Esophagus muscularis mucosa (tissue), 4 donors: ENCODE measurements around the gene FAM53A. TPM values are rescaled to one million over a fixed set of nuclear protein-coding genes. Genes with fewer than 3 reads are reported as not detected.

Experiments
- DNase-seq: peaks from one replicate; pipeline ENCODE4 v3.0.0-alpha.2; 2017; ENCODE audit errors: extremely low spot score
- H3K27ac ChIP-seq, 4 donors: fragments of 200-600 bp; sonication (generic); replicated peaks in 1 of 4; 1 replicate in 3 of 4; 2 replicates in 1 of 4; pipeline ENCODE4 v1.5.1; 2016 to 2019; ENCODE audit warnings: mild to moderate bottlenecking in 1 of 4
- H3K27me3 ChIP-seq, 4 donors: fragments of 200-600 bp; sonication (generic); one replicate each; pipeline versions ENCODE4 v1.5.1 to v1.6.0; 2016 to 2019
- H3K36me3 ChIP-seq, 4 donors: fragments of 200-600 bp; sonication (generic); one replicate each; pipeline ENCODE4 v1.5.1; 2016 to 2019
- H3K4me1 ChIP-seq, 4 donors: fragments of 200-600 bp; sonication (generic); one replicate each; pipeline ENCODE4 v1.5.1; 2016 to 2019
- H3K4me3 ChIP-seq, 4 donors: fragments of 200-600 bp; sonication (generic); 1 replicate in 2 of 4; 2 replicates in 2 of 4; pipeline ENCODE4 v1.5.1; 2016 to 2019; ENCODE audit warnings: mild to moderate bottlenecking in 4 of 4, moderate library complexity in 1 of 4
- H3K9me3 ChIP-seq, 4 donors: fragments of 200-600 bp; sonication (generic); 1 replicate in 3 of 4; 2 replicates in 1 of 4; pipeline ENCODE4 v1.5.1; 2016 to 2019
- EP300 ChIP-seq: sonication (generic); formaldehyde crosslinking; IDR thresholded peaks from one replicate; pipeline ENCODE4 v1.6.1; 2017; ENCODE audit warnings: antibody characterized with exemption
- POLR2A ChIP-seq: fragments of 450-650 bp; IDR thresholded peaks from one replicate; pipeline ENCODE4 v1.6.1; 2017; ENCODE audit warnings: antibody characterized with exemption, moderate library complexity, mild to moderate bottlenecking, low read depth
- POLR2AphosphoS5 ChIP-seq, 2 donors: sonication (generic); formaldehyde crosslinking; IDR thresholded peaks; one replicate each; pipeline ENCODE4 v1.6.1; 2017; ENCODE audit warnings: antibody characterized with exemption in 2 of 2
- WGBS: methylation state at CpG from one replicate; pipeline ENCODE4 v1.1.5; 2018; 5-methylcytosine and 5-hydroxymethylcytosine counted together
- intact Hi-C: fragments of 100-400 bp; cut with DNase I; formaldehyde crosslinking; loops from one replicate; pipeline ENCODE4 v1.15.1; 2023
- total RNA-seq, 4 donors: library from RNA; depleted of rRNA; stranded (reverse); fragments of >200 nt; gene quantifications; one replicate each; pipeline versions ENCODE4 v1.1.0 to v1.2.1, GENCODE V29; 2016
- TF ChIP-seq, protein P1 (sequence below), 3 experiments: fragments of 200-600 bp in 2 of 3; fragments of 450-650 bp in 1 of 3; sonication (generic) in 2 of 3; IDR thresholded peaks; one replicate each; pipeline ENCODE4 v1.5.1; 2017 to 2019; ENCODE audit warnings: antibody characterized with exemption in 3 of 3, mild to moderate bottlenecking in 2 of 3, moderate library complexity in 1 of 3

The FAM53A gene
- total RNA-seq, 4 donors from 2014 or later = 5.2 to 13.3 (median 8.9) TPM

DNA sequence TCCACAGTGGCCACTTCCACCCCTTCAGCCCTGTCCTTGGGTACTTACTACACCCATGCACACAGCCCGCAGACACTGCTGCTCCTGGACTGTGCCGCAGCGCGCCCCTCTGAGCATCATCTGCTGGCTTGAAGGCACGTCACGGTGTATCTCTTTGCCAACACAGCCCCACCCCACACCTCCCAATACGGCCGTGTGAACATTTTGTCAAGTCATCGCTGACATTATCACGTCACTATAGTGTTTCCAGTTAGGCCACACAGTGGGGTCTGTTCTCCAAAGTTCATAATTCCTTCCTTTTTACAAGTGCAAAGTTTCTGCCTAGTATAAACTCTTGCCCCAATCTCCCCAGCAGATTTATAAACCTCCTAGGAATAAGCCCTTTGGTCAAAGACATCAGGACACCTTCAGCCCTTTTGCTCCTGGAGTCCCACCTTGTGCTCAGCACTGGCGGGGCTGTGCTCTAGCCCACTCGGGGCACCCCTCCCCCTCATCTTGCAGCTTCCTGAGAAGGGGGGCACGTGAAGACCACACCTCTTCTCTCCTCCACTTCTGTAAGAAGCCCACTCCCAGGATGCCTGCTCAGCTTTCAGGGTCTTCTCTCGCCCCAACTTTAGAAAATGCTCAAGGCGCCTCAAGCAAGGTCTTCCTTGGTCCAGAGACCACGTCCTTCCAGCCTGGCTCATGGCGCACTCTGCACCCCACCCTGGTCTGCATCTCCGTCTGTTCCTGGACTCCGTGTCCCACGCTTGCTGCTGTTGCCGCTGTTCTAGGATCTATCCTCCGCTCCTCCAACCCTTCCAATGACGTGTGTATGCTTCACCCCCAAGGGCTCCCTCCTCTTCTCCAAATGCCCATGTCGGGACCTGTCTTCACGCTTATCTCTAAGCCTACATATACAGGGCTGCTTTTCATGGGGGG, 7.2 kb downstream of the FAM53A start:
- TF ChIP-seq, protein P1, sequence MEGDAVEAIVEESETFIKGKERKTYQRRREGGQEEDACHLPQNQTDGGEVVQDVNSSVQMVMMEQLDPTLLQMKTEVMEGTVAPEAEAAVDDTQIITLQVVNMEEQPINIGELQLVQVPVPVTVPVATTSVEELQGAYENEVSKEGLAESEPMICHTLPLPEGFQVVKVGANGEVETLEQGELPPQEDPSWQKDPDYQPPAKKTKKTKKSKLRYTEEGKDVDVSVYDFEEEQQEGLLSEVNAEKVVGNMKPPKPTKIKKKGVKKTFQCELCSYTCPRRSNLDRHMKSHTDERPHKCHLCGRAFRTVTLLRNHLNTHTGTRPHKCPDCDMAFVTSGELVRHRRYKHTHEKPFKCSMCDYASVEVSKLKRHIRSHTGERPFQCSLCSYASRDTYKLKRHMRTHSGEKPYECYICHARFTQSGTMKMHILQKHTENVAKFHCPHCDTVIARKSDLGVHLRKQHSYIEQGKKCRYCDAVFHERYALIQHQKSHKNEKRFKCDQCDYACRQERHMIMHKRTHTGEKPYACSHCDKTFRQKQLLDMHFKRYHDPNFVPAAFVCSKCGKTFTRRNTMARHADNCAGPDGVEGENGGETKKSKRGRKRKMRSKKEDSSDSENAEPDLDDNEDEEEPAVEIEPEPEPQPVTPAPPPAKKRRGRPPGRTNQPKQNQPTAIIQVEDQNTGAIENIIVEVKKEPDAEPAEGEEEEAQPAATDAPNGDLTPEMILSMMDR (IDR thresholded peaks at IDR 0.05) = no peak
- no peak for TF ChIP-seq EP300
- no peak for TF ChIP-seq POLR2A
- TF ChIP-seq POLR2AphosphoS5 (IDR thresholded peaks at IDR 0.05) = no peak
- Histone ChIP-seq H3K9me3 (no peaks in the 10 kb centered on the region), H3K4me1 (no peaks in the 10 kb centered on the region), H3K36me3 (no peaks in the 10 kb centered on the region), H3K27me3 (no peaks in the 10 kb centered on the region), H3K4me3 (no peak overlapping the region), H3K27ac (no peak overlapping the region)
- intact Hi-C loops = no loop called here
- DNase-seq = no peak
- 76% methylated on average over 24 of the region's 25 CpGs for WGBS

DNA sequence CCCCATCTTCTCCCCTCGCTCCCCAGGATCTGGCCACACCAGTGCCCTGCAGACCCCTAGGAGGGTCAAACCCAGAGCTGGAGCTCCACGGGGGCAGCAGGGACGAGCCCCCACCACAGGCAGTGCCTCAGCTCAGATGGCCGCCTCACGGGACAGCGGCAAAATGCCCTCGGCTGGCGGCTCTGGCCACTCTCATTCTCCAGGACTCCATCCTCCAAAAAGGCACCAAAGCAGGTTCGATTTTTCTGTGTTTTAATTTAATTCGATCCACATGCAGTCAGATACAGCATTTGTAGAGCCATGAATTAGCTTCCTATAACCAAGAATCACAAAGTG, 8.3 kb downstream of the FAM53A start:
- no peaks in the 10 kb centered on the region for H3K4me1 ChIP-seq
- no peak for TF ChIP-seq EP300
- TF ChIP-seq POLR2A = no peak
- TF ChIP-seq, protein P1 (IDR thresholded peaks at IDR 0.05) = no peak
- no peak for TF ChIP-seq POLR2AphosphoS5 (IDR thresholded peaks at IDR 0.05)
- no peak overlapping the region for H3K27ac ChIP-seq
- 82% methylated on average over 10 of the region's 10 CpGs for WGBS
- intact Hi-C loops = no loop called here
- H3K9me3 ChIP-seq = no peaks in the 10 kb centered on the region
- H3K27me3 ChIP-seq = no peaks in the 10 kb centered on the region
- no peaks in the 10 kb centered on the region for H3K36me3 ChIP-seq
- DNase-seq = no peak
- H3K4me3 ChIP-seq = no peak overlapping the region

DNA sequence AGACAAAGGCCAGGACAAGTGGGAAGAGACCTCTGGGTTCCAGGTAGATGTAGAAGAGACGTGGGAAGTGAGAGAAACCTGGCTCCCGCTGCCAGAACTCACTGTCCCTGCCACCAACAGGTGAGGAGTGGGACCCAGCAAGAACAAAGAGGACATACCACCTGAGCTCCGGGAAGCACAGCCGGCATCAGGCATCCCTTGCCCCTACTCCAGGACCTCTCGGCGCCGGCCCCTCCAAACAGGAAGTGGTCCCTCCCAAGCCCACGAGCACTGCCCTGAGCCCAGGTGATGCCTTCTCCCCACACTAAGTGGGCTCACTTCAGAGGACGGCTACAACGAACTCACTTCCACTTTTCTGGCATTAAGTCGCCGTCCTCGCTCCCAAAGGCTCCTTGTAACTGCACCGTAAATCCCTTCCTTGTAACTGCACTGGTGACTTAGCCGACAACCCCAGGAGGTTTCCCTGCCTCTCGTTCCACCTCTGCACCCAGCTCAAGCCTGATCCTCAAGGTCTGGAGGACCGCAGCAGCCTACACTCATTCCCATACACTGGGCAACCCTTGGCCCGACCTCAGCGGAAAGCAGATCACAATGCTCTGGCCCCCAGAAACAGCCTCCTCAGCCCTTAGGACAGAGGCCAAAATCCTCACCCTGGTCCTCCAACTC, 8.8 kb downstream of the FAM53A start:
- Histone ChIP-seq H3K27me3 (no peaks in the 10 kb centered on the region), H3K4me1 (no peaks in the 10 kb centered on the region), H3K36me3 (no peaks in the 10 kb centered on the region), H3K27ac (no peak overlapping the region), H3K4me3 (no peak overlapping the region), H3K9me3 (no peaks in the 10 kb centered on the region)
- TF ChIP-seq POLR2A = no peak
- no peak for TF ChIP-seq EP300
- TF ChIP-seq, protein P1 (IDR thresholded peaks at IDR 0.05) = no peak
- intact Hi-C loops = no loop called here
- 83% methylated on average over 17 of the region's 19 CpGs for WGBS
- no peak for DNase-seq

DNA sequence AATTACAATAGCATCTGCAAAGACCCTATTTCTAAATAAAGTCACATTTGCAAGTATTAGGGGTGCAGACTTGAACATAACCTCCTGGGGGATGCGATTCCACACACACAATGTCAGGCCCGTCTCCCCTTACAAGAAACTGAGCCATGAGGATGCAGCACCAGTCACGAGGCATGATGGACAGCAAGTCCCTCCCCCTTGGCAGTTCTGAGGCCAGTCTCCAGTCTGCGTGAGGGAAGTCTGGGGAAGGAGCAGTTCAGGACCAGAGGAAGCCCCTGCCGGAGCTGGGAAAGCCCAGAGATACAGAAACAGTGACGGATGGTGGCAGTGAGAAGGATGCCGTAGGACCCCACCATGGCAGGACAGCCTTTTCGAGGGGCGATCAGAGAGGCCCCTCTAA, 9.4 kb downstream of the FAM53A start:
- intact Hi-C loops = no loop called here
- TF ChIP-seq POLR2AphosphoS5 (IDR thresholded peaks at IDR 0.05) (no peak), EP300 (no peak), POLR2A (no peak)
- TF ChIP-seq, protein P1 (IDR thresholded peaks at IDR 0.05) = no peak
- Histone ChIP-seq H3K4me1 (no peaks in the 10 kb centered on the region), H3K27ac (no peak overlapping the region), H3K9me3 (no peaks in the 10 kb centered on the region), H3K36me3 (no peaks in the 10 kb centered on the region), H3K4me3 (no peak overlapping the region), H3K27me3 (no peaks in the 10 kb centered on the region)
- no peak for DNase-seq
- 59% methylated on average over 9 of the region's 9 CpGs for WGBS
